A549 (cell line): Measurements from ENCODE around the gene ACSF3. TPM values are rescaled to one million over a fixed set of nuclear protein-coding genes. Genes with fewer than 3 reads are reported as not detected.

Source experiments
- ATAC-seq, 2 experiments: fragments of 200-7000 bp in 1 of 2; fragments of >200 bp in 1 of 2; cut with Nextera tagmentation in 1 of 2; cut with Tn5 transposase in 1 of 2; 3 replicates each; pipeline versions ENCODE4 v1.8.0 to v1.9.1; 2018 to 2020; ENCODE audit warnings: mild to moderate bottlenecking in 1 of 2, moderate library complexity in 1 of 2
- CTCF ChIA-PET: fragments of 300-600 bp; sonication (Branson Sonifier 250); formaldehyde crosslinking; extraction: SDS; loops from one replicate; lab custom pipeline; 2021; ENCODE audit warnings: antibody characterized with exemption, inconsistent platforms; lab: Yijun Ruan, JAX
- POLR2A ChIA-PET: fragments of 350-600 bp; formaldehyde crosslinking; extraction: SDS; loops from one replicate; lab custom pipeline; 2021; ENCODE audit warnings: antibody characterized with exemption, inconsistent platforms; lab: Yijun Ruan, JAX
- DNase-seq, 2 experiments: peaks; one replicate each; pipeline versions ENCODE4 v3.0.0 to v3.0.0-alpha.2; 2011 to 2016; ENCODE audit warnings: low read depth in 1 of 2, low spot score in 1 of 2
- FAIRE-seq: peaks from 2 replicates; lab custom pipeline; 2011; peaks lifted over from hg19 to GRCh38; lab: Jason Lieb, UNC
- H3K27ac ChIP-seq, 2 experiments: fragments of >200 bp; sonication (Bioruptor Twin); formaldehyde crosslinking; 3 replicates each; pipeline ENCODE4 v1.5.1; 2016 to 2017
- H3K4me1 ChIP-seq: fragments of >200 bp; sonication (Bioruptor Twin); formaldehyde crosslinking; 3 replicates; pipeline ENCODE4 v1.6.1; 2016
- H3K4me2 ChIP-seq: fragments of >200 bp; sonication (Bioruptor Twin); formaldehyde crosslinking; 3 replicates; pipeline ENCODE4 v1.6.1; 2016
- H3K4me3 ChIP-seq: fragments of >200 bp; sonication (Bioruptor Twin); formaldehyde crosslinking; 3 replicates; pipeline ENCODE4 v1.5.1; 2016
- H3K9me3 ChIP-seq: fragments of >200 bp; sonication (Bioruptor Twin); formaldehyde crosslinking; 3 replicates; pipeline ENCODE4 v1.6.1; 2016
- CBX8 ChIP-seq: fragments of 200-600 bp; sonication (generic); IDR thresholded peaks from 2 replicates; pipeline ENCODE4 v1.6.1; 2016
- CHD2 ChIP-seq: fragments of 150-350 bp; IDR thresholded peaks from 2 replicates; pipeline ENCODE4 v1.6.1; 2014; ENCODE audit warnings: low read length; ENCODE audit not compliant: partially characterized antibody
- CHD4 ChIP-seq: fragments of 200-600 bp; sonication (generic); IDR thresholded peaks from 2 replicates; pipeline ENCODE4 v1.6.1; 2016; ENCODE audit warnings: antibody characterized with exemption, mild to moderate bottlenecking, borderline replicate concordance
- EHF ChIP-seq: fragments of 250-450 bp; sonication (Bioruptor Pico); IDR thresholded peaks from 2 replicates; pipeline ENCODE4 v1.5.0; 2020; ENCODE audit warnings: mild to moderate bottlenecking
- EHMT2 ChIP-seq: fragments of 200-600 bp; sonication (generic); IDR thresholded peaks from 2 replicates; pipeline ENCODE4 v1.6.1; 2016; ENCODE audit warnings: antibody characterized with exemption, low read depth, mild to moderate bottlenecking, moderate library complexity
- EP300 ChIP-seq, 2 experiments: fragments of >200 bp; sonication (Bioruptor Twin); formaldehyde crosslinking; IDR thresholded peaks; 2 replicates in 1 of 2; 3 replicates in 1 of 2; pipeline ENCODE4 v1.6.1; 2016 to 2017
- ESRRA ChIP-seq: fragments of 150-350 bp; IDR thresholded peaks from 2 replicates; pipeline ENCODE4 v1.6.1; 2014; ENCODE audit warnings: mild to moderate bottlenecking, low read length, borderline replicate concordance
- FOSB ChIP-seq: fragments of 250-450 bp; sonication (Bioruptor Pico); IDR thresholded peaks from 2 replicates; pipeline ENCODE4 v1.5.0; 2020; ENCODE audit warnings: mild to moderate bottlenecking, moderate library complexity
- GATA3 ChIP-seq: IDR thresholded peaks from 2 replicates; pipeline ENCODE4 v1.6.1; 2012; ENCODE audit warnings: borderline replicate concordance
- HDAC2 ChIP-seq: fragments of 200-600 bp; sonication (generic); IDR thresholded peaks from 2 replicates; pipeline ENCODE4 v1.6.1; 2016
- HOXA7 ChIP-seq: fragments of 250-450 bp; sonication (Bioruptor Pico); IDR thresholded peaks from 2 replicates; pipeline ENCODE4 v1.5.0; 2020; ENCODE audit warnings: mild to moderate bottlenecking, moderate library complexity
- HOXB5 ChIP-seq: fragments of 250-450 bp; sonication (Bioruptor Pico); IDR thresholded peaks from 2 replicates; pipeline ENCODE4 v1.5.0; 2020; ENCODE audit warnings: mild to moderate bottlenecking, moderate library complexity
- KDM5A ChIP-seq: fragments of 200-600 bp; sonication (generic); IDR thresholded peaks from 2 replicates; pipeline ENCODE4 v1.6.1; 2016; ENCODE audit warnings: antibody characterized with exemption, mild to moderate bottlenecking
- MAFK ChIP-seq: fragments of 450-650 bp; IDR thresholded peaks from 2 replicates; pipeline ENCODE4 v1.6.1; 2014; ENCODE audit not compliant: partially characterized antibody
- PHF8 ChIP-seq: fragments of 200-600 bp; sonication (generic); IDR thresholded peaks from 2 replicates; pipeline ENCODE4 v1.6.1; 2016; ENCODE audit warnings: low read depth, mild to moderate bottlenecking, antibody characterized with exemption, moderate library complexity, borderline replicate concordance
- POLR2A ChIP-seq: IDR thresholded peaks from 2 replicates; pipeline ENCODE4 v1.6.1; 2012; ENCODE audit warnings: mild to moderate bottlenecking, low read length
- POLR2AphosphoS2 ChIP-seq: conservative IDR thresholded peaks from 2 replicates; pipeline ENCODE4 v1.6.1; 2012; ENCODE audit warnings: low read length, improper control_type of control experiment, inconsistent platforms
- RARB ChIP-seq: fragments of 250-450 bp; sonication (Bioruptor Pico); IDR thresholded peaks from 2 replicates; pipeline ENCODE4 v1.8.0; 2021; ENCODE audit warnings: mild to moderate bottlenecking, moderate library complexity
- RCOR1 ChIP-seq: fragments of 150-350 bp; IDR thresholded peaks from 2 replicates; pipeline ENCODE4 v1.6.1; 2014; ENCODE audit warnings: antibody characterized with exemption, low read length, low read depth
- RFX5 ChIP-seq: fragments of 450-650 bp; IDR thresholded peaks from 2 replicates; pipeline ENCODE4 v1.7.1; 2014; ENCODE audit warnings: antibody characterized with exemption, mild to moderate bottlenecking, moderate library complexity
- RNF2 ChIP-seq: fragments of 200-600 bp; sonication (generic); IDR thresholded peaks from 2 replicates; pipeline ENCODE4 v1.6.1; 2016; ENCODE audit warnings: low read depth, mild to moderate bottlenecking, antibody characterized with exemption, moderate library complexity, borderline replicate concordance
- SMC3 ChIP-seq: fragments of >200 bp; sonication (Bioruptor Twin); formaldehyde crosslinking; IDR thresholded peaks from 3 replicates; pipeline ENCODE4 v1.6.1; 2018; ENCODE audit warnings: inconsistent platforms
- TFCP2L1 ChIP-seq: fragments of 250-450 bp; sonication (Bioruptor Pico); IDR thresholded peaks from 2 replicates; pipeline ENCODE4 v1.5.0; 2021; ENCODE audit warnings: mild to moderate bottlenecking
- TP53 ChIP-seq: fragments of 250-450 bp; sonication (Bioruptor Pico); IDR thresholded peaks from 2 replicates; pipeline ENCODE4 v1.5.0; 2021; ENCODE audit warnings: mild to moderate bottlenecking, moderate library complexity
- ZC3H11A ChIP-seq: fragments of 450-650 bp; IDR thresholded peaks from 2 replicates; pipeline ENCODE4 v1.6.1; 2014; ENCODE audit warnings: antibody characterized with exemption, mild to moderate bottlenecking
- ZSCAN20 ChIP-seq: fragments of 250-450 bp; sonication (Bioruptor Pico); IDR thresholded peaks from 2 replicates; pipeline ENCODE4 v1.8.0; 2022; ENCODE audit warnings: mild to moderate bottlenecking, moderate library complexity
- WGBS: methylation state at CpG from one replicate; pipeline ENCODE4 v1.1.6; 2017; ENCODE audit errors: missing lambda C conversion rate; 5-methylcytosine and 5-hydroxymethylcytosine counted together
- polyA plus RNA-seq, 4 experiments: library from polyadenylated mRNA; depleted of rRNA in 3 of 4; stranded (reverse); fragments of >200 nt; fragmentation: RNase III in 1 of 4; extraction: RNeasy Plus Mini Kit Qiagen cat#74134 plus additional on column Dnase treatment in 1 of 4; gene quantifications; 2 replicates in 3 of 4; 3 replicates in 1 of 4; pipeline ENCODE4 v1.2.3, GENCODE V29; 2011 to 2017
- TF ChIP-seq, protein P1 (sequence below): IDR thresholded peaks from 2 replicates; pipeline ENCODE4 v1.6.1; 2012
- TF ChIP-seq, protein P2 (sequence below): fragments of >200 bp; sonication (Bioruptor Twin); formaldehyde crosslinking; IDR thresholded peaks from 3 replicates; pipeline ENCODE4 v1.6.1; 2016
- TF ChIP-seq, protein P3 (sequence below): fragments of 150-350 bp; IDR thresholded peaks from 2 replicates; pipeline ENCODE4 v1.6.1; 2014; ENCODE audit warnings: low read depth, mild to moderate bottlenecking, low read length
- TF ChIP-seq, protein P4 (sequence below): fragments of 450-650 bp; IDR thresholded peaks from 2 replicates; pipeline ENCODE4 v1.6.1; 2014; ENCODE audit warnings: antibody characterized with exemption

ACSF3 gene
- polyA plus RNA-seq, 2 of the 4 experiments (the other 2 are of a cell fraction): 9.8 to 13.1 TPM

DNA sequence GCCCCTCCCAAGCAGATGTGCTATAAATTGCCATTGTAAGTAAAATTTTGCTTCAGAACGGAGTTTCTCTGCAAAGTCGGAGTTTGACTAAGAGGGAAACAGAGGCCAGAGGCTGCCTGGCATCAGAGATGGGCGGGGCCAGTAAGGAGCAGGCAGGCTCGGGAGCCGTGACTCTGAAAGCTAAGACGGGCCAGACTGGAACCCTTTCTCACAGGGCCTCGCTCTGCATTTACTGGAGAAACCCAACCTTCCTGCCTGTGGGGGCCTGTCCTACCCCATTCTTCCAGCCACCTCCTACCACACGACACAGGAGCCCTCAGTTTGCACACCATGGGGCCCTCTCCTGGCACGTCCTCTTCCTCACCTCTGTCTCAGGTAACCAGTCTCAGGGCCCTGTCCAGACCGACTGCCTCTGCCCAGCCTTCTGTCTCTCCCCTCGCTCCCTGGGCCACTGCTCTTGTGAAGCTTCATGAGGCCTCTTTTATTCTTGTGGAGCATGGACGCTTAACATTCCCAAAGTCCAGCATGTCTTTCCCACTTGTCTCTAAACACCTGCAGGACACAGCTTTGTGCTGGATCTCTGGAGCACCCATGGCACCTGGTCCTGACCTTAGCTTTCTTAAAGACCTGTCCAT, 48.4 kb upstream of the ACSF3 start:
- CTCF ChIA-PET: no interaction called here
- Histone ChIP-seq H3K27ac (no peak overlapping the region), H3K4me1 (no peaks in the 10 kb centered on the region), H3K4me3 (no peak overlapping the region), H3K4me2 (no peak overlapping the region), H3K9me3 (no peaks in the 10 kb centered on the region)
- no peak for DNase-seq
- TF ChIP-seq RFX5 (no peak), HDAC2 (no peak), EHMT2 (no peak), TP53 (CRISPR knock-in tag) (no peak), RNF2 (no peak), CBX8 (no peak), POLR2AphosphoS2 (no peak)
- TF ChIP-seq, protein P1, sequence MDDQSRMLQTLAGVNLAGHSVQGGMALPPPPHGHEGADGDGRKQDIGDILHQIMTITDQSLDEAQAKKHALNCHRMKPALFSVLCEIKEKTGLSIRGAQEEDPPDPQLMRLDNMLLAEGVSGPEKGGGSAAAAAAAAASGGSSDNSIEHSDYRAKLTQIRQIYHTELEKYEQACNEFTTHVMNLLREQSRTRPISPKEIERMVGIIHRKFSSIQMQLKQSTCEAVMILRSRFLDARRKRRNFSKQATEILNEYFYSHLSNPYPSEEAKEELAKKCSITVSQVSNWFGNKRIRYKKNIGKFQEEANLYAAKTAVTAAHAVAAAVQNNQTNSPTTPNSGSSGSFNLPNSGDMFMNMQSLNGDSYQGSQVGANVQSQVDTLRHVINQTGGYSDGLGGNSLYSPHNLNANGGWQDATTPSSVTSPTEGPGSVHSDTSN: no peak
- no peak for ATAC-seq
- FAIRE-seq: no peak
- 29% methylated on average over 12 of the region's 12 CpGs for WGBS
- POLR2A ChIA-PET: no interaction called here

DNA sequence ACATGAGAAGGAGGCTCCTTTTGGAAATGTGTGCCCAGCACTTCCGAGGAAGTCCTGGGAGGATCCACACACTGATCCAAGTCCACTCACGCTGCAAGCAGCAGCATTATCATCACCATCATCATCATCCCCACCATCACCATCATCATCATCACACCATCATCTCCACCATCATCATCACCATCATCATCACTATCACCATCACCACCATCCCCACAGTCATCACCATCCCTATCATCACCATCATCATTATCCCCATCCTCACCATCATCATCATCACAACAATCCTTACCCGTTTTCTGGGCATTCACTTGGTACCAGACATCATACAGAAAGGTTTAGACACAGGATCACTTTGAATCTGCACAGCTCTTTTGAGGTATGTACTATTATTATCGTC, 47.8 kb upstream of the ACSF3 start:
- H3K9me3 ChIP-seq: no peaks in the 10 kb centered on the region
- no peak for FAIRE-seq
- POLR2A ChIA-PET: no interaction called here

DNA sequence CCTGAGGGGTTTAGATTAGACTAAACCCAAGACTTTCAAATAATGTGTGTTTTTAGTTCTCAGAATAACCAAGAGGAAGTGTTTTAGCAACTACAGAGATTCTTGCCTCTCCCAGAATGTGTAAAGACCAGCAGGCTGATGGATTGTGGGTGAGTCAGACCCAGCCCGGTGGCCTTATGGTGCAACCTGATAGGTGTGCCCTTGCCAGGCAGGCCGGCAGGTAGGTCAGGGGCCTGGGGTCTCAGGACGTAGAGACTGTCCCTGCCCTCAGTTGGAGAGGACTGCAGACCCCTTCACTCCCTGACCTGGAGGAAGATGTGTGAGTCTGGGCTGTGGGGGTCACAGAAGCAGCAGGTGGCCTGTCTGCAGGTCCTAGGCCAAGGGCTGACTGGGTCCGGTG, 47.2 kb upstream of the ACSF3 start:
- WGBS: 30% methylated on average over 4 of the region's 4 CpGs
- Histone ChIP-seq H3K4me3 (no peak overlapping the region), H3K4me1 (no peaks in the 10 kb centered on the region), H3K4me2 (no peak overlapping the region), H3K27ac (no peak overlapping the region), H3K9me3 (no peaks in the 10 kb centered on the region)
- DNase-seq: no peak
- no peak for ATAC-seq
- CTCF ChIA-PET: no interaction called here
- FAIRE-seq: no peak
- POLR2A ChIA-PET: no interaction called here
- TF ChIP-seq POLR2A (no peak), KDM5A (no peak), EHMT2 (no peak), HDAC2 (no peak), HOXB5 (CRISPR knock-in tag) (no peak), SMC3 (no peak), EHF (CRISPR knock-in tag) (no peak), HOXA7 (CRISPR knock-in tag) (no peak), MAFK (no peak)

More for the DNA sequence above, 47.8 kb upstream of the ACSF3 start:
- CTCF ChIA-PET: no interaction called here
- Histone ChIP-seq H3K27ac (no peak overlapping the region), H3K4me1 (no peaks in the 10 kb centered on the region), H3K4me2 (no peak overlapping the region), H3K4me3 (no peak overlapping the region)
- no peak for ATAC-seq
- 50% methylated on average over 4 of the region's 4 CpGs for WGBS
- no peak for TF ChIP-seq CHD4
- no peak for TF ChIP-seq ESRRA
- TF ChIP-seq POLR2A: no peak
- no peak for TF ChIP-seq CHD2
- TF ChIP-seq, protein P2, sequence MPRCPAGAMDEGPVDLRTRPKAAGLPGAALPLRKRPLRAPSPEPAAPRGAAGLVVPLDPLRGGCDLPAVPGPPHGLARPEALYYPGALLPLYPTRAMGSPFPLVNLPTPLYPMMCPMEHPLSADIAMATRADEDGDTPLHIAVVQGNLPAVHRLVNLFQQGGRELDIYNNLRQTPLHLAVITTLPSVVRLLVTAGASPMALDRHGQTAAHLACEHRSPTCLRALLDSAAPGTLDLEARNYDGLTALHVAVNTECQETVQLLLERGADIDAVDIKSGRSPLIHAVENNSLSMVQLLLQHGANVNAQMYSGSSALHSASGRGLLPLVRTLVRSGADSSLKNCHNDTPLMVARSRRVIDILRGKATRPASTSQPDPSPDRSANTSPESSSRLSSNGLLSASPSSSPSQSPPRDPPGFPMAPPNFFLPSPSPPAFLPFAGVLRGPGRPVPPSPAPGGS: no peak
- no peak for TF ChIP-seq POLR2AphosphoS2
- TF ChIP-seq, protein P3, sequence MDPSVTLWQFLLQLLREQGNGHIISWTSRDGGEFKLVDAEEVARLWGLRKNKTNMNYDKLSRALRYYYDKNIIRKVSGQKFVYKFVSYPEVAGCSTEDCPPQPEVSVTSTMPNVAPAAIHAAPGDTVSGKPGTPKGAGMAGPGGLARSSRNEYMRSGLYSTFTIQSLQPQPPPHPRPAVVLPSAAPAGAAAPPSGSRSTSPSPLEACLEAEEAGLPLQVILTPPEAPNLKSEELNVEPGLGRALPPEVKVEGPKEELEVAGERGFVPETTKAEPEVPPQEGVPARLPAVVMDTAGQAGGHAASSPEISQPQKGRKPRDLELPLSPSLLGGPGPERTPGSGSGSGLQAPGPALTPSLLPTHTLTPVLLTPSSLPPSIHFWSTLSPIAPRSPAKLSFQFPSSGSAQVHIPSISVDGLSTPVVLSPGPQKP: no peak
- TF ChIP-seq HOXA7 (CRISPR knock-in tag): no peak
- TF ChIP-seq RCOR1: no peak
- no peak for TF ChIP-seq HDAC2
- TF ChIP-seq ZSCAN20: no peak
- no peak for TF ChIP-seq RARB
- TF ChIP-seq GATA3: no peak
- TF ChIP-seq PHF8: no peak
- TF ChIP-seq SMC3: no peak
- no peak for TF ChIP-seq FOSB (CRISPR knock-in tag)
- TF ChIP-seq ZC3H11A: no peak
- TF ChIP-seq, protein P4, sequence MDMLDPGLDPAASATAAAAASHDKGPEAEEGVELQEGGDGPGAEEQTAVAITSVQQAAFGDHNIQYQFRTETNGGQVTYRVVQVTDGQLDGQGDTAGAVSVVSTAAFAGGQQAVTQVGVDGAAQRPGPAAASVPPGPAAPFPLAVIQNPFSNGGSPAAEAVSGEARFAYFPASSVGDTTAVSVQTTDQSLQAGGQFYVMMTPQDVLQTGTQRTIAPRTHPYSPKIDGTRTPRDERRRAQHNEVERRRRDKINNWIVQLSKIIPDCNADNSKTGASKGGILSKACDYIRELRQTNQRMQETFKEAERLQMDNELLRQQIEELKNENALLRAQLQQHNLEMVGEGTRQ: no peak
- no peak for TF ChIP-seq EP300 (IDR thresholded peaks at IDR 0.05)
- TF ChIP-seq TFCP2L1 (CRISPR knock-in tag): no peak
- no peak for DNase-seq
